Neural progenitor cell (in vitro differentiated cells): ENCODE data around the gene KCNA5. TPM values are rescaled to one million over a fixed set of nuclear protein-coding genes. Genes with fewer than 3 reads are reported as not detected.

Source experiments
- DNase-seq: peaks from one replicate; pipeline ENCODE4 v3.0.0-alpha.2; 2016; ENCODE audit warnings: low spot score
- H2AFZ ChIP-seq: fragments of 200-600 bp; sonication (generic); replicated peaks from 2 replicates; pipeline ENCODE4 v1.6.1; 2016; ENCODE audit warnings: antibody characterized with exemption
- H3F3A ChIP-seq: fragments of 200-600 bp; sonication (generic); 2 replicates; pipeline ENCODE4 v1.6.1; 2016; ENCODE audit warnings: antibody characterized with exemption, low read depth
- H3K27ac ChIP-seq: fragments of 200-600 bp; sonication (generic); 2 replicates; pipeline ENCODE4 v1.5.1; 2016; ENCODE audit warnings: mild to moderate bottlenecking
- H3K27me3 ChIP-seq: fragments of 200-600 bp; sonication (generic); 2 replicates; pipeline ENCODE4 v1.6.1; 2016; ENCODE audit warnings: mild to moderate bottlenecking, moderate library complexity
- H3K36me3 ChIP-seq: fragments of 200-600 bp; sonication (generic); 2 replicates; pipeline ENCODE4 v1.5.1; 2016
- H3K4me1 ChIP-seq: fragments of 200-600 bp; sonication (generic); 2 replicates; pipeline ENCODE4 v1.6.1; 2016; ENCODE audit warnings: mixed run types
- H3K4me2 ChIP-seq: fragments of 200-600 bp; sonication (generic); 2 replicates; pipeline ENCODE4 v1.6.1; 2016
- H3K4me3 ChIP-seq: fragments of 200-600 bp; sonication (generic); 2 replicates; pipeline ENCODE4 v1.5.1; 2016
- H3K79me2 ChIP-seq: fragments of 200-600 bp; sonication (generic); 2 replicates; pipeline ENCODE4 v1.6.1; 2016; ENCODE audit warnings: low read depth
- H3K9ac ChIP-seq: fragments of 200-600 bp; sonication (generic); 2 replicates; pipeline ENCODE4 v1.6.1; 2016
- H3K9me3 ChIP-seq: fragments of 200-600 bp; sonication (generic); 2 replicates; pipeline ENCODE4 v1.5.1; 2016; ENCODE audit warnings: low read depth
- H4K20me1 ChIP-seq: fragments of 200-600 bp; sonication (generic); 2 replicates; pipeline ENCODE4 v1.6.1; 2016; ENCODE audit warnings: low read depth
- H3K27ac Mint-ChIP-seq: 3 replicates; pipeline ENCODE4 v1.8.0; 2021; ENCODE audit warnings: mixed read lengths
- H3K27me3 Mint-ChIP-seq: 2 replicates; pipeline ENCODE4 v1.8.0; 2022; ENCODE audit warnings: low read depth, mild to moderate bottlenecking, inconsistent platforms, moderate library complexity, mixed read lengths; ENCODE audit not compliant: insufficient read depth
- H3K36me3 Mint-ChIP-seq: 3 replicates; pipeline ENCODE4 v1.8.0; 2021; ENCODE audit warnings: mixed read lengths
- H3K4me1 Mint-ChIP-seq: 3 replicates; pipeline ENCODE4 v1.8.0; 2021; ENCODE audit warnings: mixed read lengths
- H3K4me3 Mint-ChIP-seq: 3 replicates; pipeline ENCODE4 v1.8.0; 2021; ENCODE audit warnings: mild to moderate bottlenecking, moderate library complexity, mixed read lengths
- H3K9me3 Mint-ChIP-seq: 3 replicates; pipeline ENCODE4 v1.8.0; 2020; ENCODE audit warnings: mixed read lengths
- EZH2 ChIP-seq: fragments of 200-600 bp; sonication (generic); IDR thresholded peaks from 2 replicates; pipeline ENCODE4 v1.6.1; 2017; ENCODE audit warnings: antibody characterized with exemption, mild to moderate bottlenecking, moderate library complexity
- EZH2phosphoT487 ChIP-seq: fragments of 200-600 bp; sonication (generic); IDR thresholded peaks from 2 replicates; pipeline ENCODE4 v1.6.1; 2017; ENCODE audit warnings: antibody characterized with exemption
- total RNA-seq: library from RNA; depleted of rRNA; stranded (reverse); fragments of >200 nt; gene quantifications from 2 replicates; pipeline ENCODE4 v1.2.3, GENCODE V29; 2015; ENCODE audit warnings: low replicate concordance
- TF ChIP-seq, protein P1 (sequence below): fragments of 200-600 bp; sonication (generic); IDR thresholded peaks from 2 replicates; pipeline ENCODE4 v1.5.1; 2017; ENCODE audit warnings: antibody characterized with exemption, mild to moderate bottlenecking

KCNA5 gene
- total RNA-seq, 1 donor from 2014 or later = 0.19 TPM

DNA sequence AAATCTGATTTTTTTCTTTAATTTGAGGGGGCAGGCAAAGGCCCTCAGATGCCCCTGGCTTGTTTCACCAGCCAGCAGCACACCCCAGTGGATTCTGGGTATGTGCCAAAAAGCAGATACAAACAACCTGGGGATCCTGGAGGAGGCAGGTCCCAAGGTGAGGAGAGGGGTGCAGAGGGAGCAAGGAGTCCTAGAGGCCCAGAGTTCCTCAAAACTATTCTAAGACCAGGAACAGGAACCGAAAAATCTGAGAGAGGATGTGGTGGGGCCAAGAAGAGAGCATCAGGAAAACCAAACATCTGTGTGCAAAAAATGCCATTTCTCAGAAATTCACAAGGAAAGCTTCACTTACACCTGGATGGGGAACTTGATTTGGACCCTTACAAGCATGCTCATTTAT is 8.2 kb downstream of the KCNA5 start:
- H2AFZ ChIP-seq = no peak overlapping the region
- no peak for DNase-seq
- Mint-ChIP-seq H3K27me3 (peaks cover 7% of the 10 kb centered on the region), H3K9me3 (no peaks in the 10 kb centered on the region), H3K4me1 (peaks cover 43% of the 10 kb centered on the region), H3K27ac (no peak overlapping the region), H3K4me3 (no peak overlapping the region), H3K36me3 (no peaks in the 10 kb centered on the region)
- H3K36me3 ChIP-seq = no peaks in the 10 kb centered on the region
- no peak overlapping the region for H3K27ac ChIP-seq
- TF ChIP-seq, protein P1, sequence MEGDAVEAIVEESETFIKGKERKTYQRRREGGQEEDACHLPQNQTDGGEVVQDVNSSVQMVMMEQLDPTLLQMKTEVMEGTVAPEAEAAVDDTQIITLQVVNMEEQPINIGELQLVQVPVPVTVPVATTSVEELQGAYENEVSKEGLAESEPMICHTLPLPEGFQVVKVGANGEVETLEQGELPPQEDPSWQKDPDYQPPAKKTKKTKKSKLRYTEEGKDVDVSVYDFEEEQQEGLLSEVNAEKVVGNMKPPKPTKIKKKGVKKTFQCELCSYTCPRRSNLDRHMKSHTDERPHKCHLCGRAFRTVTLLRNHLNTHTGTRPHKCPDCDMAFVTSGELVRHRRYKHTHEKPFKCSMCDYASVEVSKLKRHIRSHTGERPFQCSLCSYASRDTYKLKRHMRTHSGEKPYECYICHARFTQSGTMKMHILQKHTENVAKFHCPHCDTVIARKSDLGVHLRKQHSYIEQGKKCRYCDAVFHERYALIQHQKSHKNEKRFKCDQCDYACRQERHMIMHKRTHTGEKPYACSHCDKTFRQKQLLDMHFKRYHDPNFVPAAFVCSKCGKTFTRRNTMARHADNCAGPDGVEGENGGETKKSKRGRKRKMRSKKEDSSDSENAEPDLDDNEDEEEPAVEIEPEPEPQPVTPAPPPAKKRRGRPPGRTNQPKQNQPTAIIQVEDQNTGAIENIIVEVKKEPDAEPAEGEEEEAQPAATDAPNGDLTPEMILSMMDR = no peak
- H3K27me3 ChIP-seq = no peaks in the 10 kb centered on the region
- no peaks in the 10 kb centered on the region for H4K20me1 ChIP-seq
- H3K4me3 ChIP-seq = no peak overlapping the region
- peaks cover 14% of the 10 kb centered on the region for H3F3A ChIP-seq
- no peaks in the 10 kb centered on the region for H3K79me2 ChIP-seq
- no peaks in the 10 kb centered on the region for H3K9me3 ChIP-seq
- no peak overlapping the region for H3K9ac ChIP-seq
- peaks cover 24% of the 10 kb centered on the region for H3K4me1 ChIP-seq
- H3K4me2 ChIP-seq = no peak overlapping the region

DNA sequence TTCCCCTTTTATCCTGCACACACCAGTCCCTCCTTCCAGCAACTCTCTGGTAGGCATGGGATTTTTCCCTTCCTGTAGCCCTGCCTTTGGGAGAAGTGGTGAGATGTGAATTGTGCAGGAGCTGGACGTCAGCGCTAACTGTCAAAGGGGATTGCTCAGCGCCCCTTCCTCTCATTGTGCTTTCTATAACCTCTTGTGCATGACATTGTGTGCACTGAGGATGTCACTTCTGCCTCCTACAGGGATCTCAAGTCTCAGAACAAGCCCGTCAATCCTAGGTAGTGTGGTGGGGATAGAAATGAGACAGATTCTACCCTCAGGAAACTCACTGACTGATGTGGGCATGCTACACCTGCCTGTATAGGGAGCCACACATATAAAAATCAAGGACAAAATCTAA is 8.7 kb downstream of the KCNA5 start:
- H3K4me3 Mint-ChIP-seq = no peak overlapping the region

DNA sequence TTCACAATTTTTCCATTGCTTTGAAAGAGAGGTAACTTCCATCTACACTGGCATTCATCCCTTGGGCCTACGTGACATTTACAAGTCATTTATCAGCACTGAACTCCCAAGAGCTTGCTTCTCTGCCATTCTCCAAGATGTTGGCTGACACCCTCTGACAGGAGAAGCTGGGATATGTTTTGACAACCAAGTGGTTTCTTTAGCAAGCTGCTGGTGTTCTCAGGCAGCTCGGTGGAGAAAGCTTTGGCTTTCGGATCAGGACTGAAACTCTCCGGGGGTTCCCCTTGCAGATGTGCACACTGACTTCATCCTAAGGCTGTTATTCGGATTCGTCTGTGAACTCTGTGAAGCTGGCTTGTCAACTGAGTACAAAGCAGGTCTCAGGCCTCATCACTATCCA is 15.7 kb downstream of the KCNA5 start:
- Histone ChIP-seq H2AFZ (no peak overlapping the region), H3K79me2 (no peaks in the 10 kb centered on the region), H4K20me1 (no peaks in the 10 kb centered on the region), H3K9ac (no peak overlapping the region), H3K27ac (no peak overlapping the region), H3K4me3 (no peak overlapping the region), H3K9me3 (no peaks in the 10 kb centered on the region), H3K27me3 (no peaks in the 10 kb centered on the region), H3F3A (no peaks in the 10 kb centered on the region), H3K4me1 (peaks cover 5% of the 10 kb centered on the region), H3K36me3 (no peaks in the 10 kb centered on the region), H3K4me2 (no peak overlapping the region)
- Mint-ChIP-seq H3K27me3 (peaks cover 6% of the 10 kb centered on the region), H3K4me3 (no peak overlapping the region), H3K4me1 (peaks cover 14% of the 10 kb centered on the region), H3K36me3 (no peaks in the 10 kb centered on the region), H3K27ac (no peak overlapping the region), H3K9me3 (no peaks in the 10 kb centered on the region)
- DNase-seq = no peak
- TF ChIP-seq, protein P1 = no peak
- no peak for TF ChIP-seq EZH2
- TF ChIP-seq EZH2phosphoT487 = no peak

More for the DNA sequence above, 8.7 kb downstream of the KCNA5 start:
- H3K36me3 Mint-ChIP-seq = no peaks in the 10 kb centered on the region
- no peak for DNase-seq
- H3K79me2 ChIP-seq = no peaks in the 10 kb centered on the region
- H3K9ac ChIP-seq = no peak overlapping the region
- H3K27me3 Mint-ChIP-seq = peaks cover 5% of the 10 kb centered on the region
- no peak overlapping the region for H3K27ac ChIP-seq
- H3F3A ChIP-seq = peaks cover 10% of the 10 kb centered on the region
- no peak overlapping the region for H3K27ac Mint-ChIP-seq
- no peak overlapping the region for H2AFZ ChIP-seq
- no peak overlapping the region for H3K4me3 ChIP-seq
- no peaks in the 10 kb centered on the region for H4K20me1 ChIP-seq
- H3K4me1 Mint-ChIP-seq = peaks cover 41% of the 10 kb centered on the region
- H3K27me3 ChIP-seq = no peaks in the 10 kb centered on the region
- peaks cover 19% of the 10 kb centered on the region for H3K4me1 ChIP-seq
- no peaks in the 10 kb centered on the region for H3K36me3 ChIP-seq
- no peaks in the 10 kb centered on the region for H3K9me3 Mint-ChIP-seq
- no peak overlapping the region for H3K4me2 ChIP-seq
- no peak for TF ChIP-seq EZH2phosphoT487
- TF ChIP-seq, protein P1 = no peak
- no peak for TF ChIP-seq EZH2
- H3K9me3 ChIP-seq = no peaks in the 10 kb centered on the region

DNA sequence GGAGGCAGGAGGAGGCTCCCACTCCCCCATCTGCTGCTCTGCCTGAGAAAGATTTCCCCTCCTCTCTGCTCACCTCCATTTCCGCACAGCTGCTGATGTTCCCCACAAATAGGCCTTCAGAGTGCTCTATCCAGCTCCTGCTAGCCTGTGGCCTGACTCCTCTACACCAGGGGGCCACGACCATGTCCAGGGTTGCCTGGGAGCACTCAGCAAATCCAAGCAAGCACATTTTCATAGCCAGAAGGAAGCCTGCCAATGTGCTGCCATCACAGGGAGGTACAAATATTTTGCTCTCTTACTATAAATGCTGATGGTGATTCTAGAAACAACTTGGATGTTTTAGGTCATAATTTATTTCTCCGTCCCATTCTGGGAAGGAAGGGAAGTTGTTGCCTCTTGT is 17.3 kb downstream of the KCNA5 start:
- no peaks in the 10 kb centered on the region for H3K36me3 Mint-ChIP-seq
- peaks cover 14% of the 10 kb centered on the region for H3K4me1 Mint-ChIP-seq
- H3K4me3 Mint-ChIP-seq = no peak overlapping the region
- Histone ChIP-seq H3K4me1 (peaks cover 5% of the 10 kb centered on the region), H2AFZ (no peak overlapping the region), H3K9ac (no peak overlapping the region), H3F3A (no peaks in the 10 kb centered on the region), H4K20me1 (no peaks in the 10 kb centered on the region), H3K4me3 (no peak overlapping the region), H3K36me3 (no peaks in the 10 kb centered on the region), H3K27ac (no peak overlapping the region), H3K4me2 (no peak overlapping the region), H3K9me3 (no peaks in the 10 kb centered on the region), H3K27me3 (no peaks in the 10 kb centered on the region), H3K79me2 (no peaks in the 10 kb centered on the region)
- H3K9me3 Mint-ChIP-seq = no peaks in the 10 kb centered on the region
- peak overlapping the region; percentile 51 for H3K27ac Mint-ChIP-seq
- peaks cover 6% of the 10 kb centered on the region for H3K27me3 Mint-ChIP-seq
- DNase-seq = no peak
- TF ChIP-seq EZH2phosphoT487 (no peak), EZH2 (no peak)
- TF ChIP-seq, protein P1 = no peak
